GM18907 (cell line): Measurements from ENCODE around the gene CYTH3.
"Not testable (repeated sequence)": the region's sequence is repeated elsewhere in the genome, so short reads cannot be mapped to it uniquely, and the experiment has no call there.

Experiments used
- ATAC-seq: cut with Tn5 transposase; IDR thresholded peaks from one replicate; pipeline ENCODE4 v1.9.1; 2021; ENCODE audit warnings: mild to moderate bottlenecking, moderate library complexity; ENCODE audit not compliant: unreplicated experiment

CYTH3 gene

GRCh38 chr7:6154542-6155404 lies 117.7 kb downstream of the CYTH3 start:
- no peak for ATAC-seq

- ATAC-seq: no peak
These were observed 118.5 kb downstream of the CYTH3 start for GRCh38 chr7:6153646-6154541.

GRCh38 chr7:6151994-6152735 lies 120.3 kb downstream of the CYTH3 start:
- no peak for ATAC-seq

GRCh38 chr7:6151527-6151926 lies 120.9 kb downstream of the CYTH3 start:
- not testable (repeated sequence) for ATAC-seq

GRCh38 chr7:6149996-6150395 lies 122.4 kb downstream of the CYTH3 start:
- ATAC-seq: no peak

GRCh38 chr7:6148724-6149360 lies 123.6 kb downstream of the CYTH3 start:
- no peak for ATAC-seq

GRCh38 chr7:6147627-6148026 lies 124.8 kb downstream of the CYTH3 start:
- no peak for ATAC-seq

- no peak for ATAC-seq
These were observed 125.8 kb downstream of the CYTH3 start for GRCh38 chr7:6146666-6147065.

GRCh38 chr7:6143997-6144396 lies 128.4 kb downstream of the CYTH3 start:
- ATAC-seq: no peak

GRCh38 chr7:6142871-6143380 lies 129.5 kb downstream of the CYTH3 start:
- no peak for ATAC-seq

GRCh38 chr7:6139189-6139996 lies 133.0 kb downstream of the CYTH3 start:
- no peak for ATAC-seq

GRCh38 chr7:6136475-6136874 lies 135.9 kb downstream of the CYTH3 start:
- ATAC-seq: no peak

- no peak for ATAC-seq
These were observed 139.2 kb downstream of the CYTH3 start for GRCh38 chr7:6133249-6133648.

GRCh38 chr7:6130007-6130587 lies 142.3 kb downstream of the CYTH3 start:
- ATAC-seq: no peak

- ATAC-seq: no peak
These were observed 144.2 kb downstream of the CYTH3 start for GRCh38 chr7:6128205-6128604.

- no peak for ATAC-seq
These were observed 145.3 kb downstream of the CYTH3 start for GRCh38 chr7:6127110-6127490.

- ATAC-seq: no peak
These were observed 148.6 kb downstream of the CYTH3 start for GRCh38 chr7:6123843-6124242.

- ATAC-seq: no peak
These were observed 151.3 kb downstream of the CYTH3 start for GRCh38 chr7:6121141-6121540.

- ATAC-seq: no peak
These were observed 154.9 kb downstream of the CYTH3 start for GRCh38 chr7:6117533-6117932.
